GM18517 (cell line): ENCODE results near the gene RRAGA.
"Not testable (repeated sequence)": the region's sequence is repeated elsewhere in the genome, so short reads cannot be mapped to it uniquely, and the experiment has no call there.

ENCODE experiments used
- ATAC-seq: cut with Tn5 transposase; IDR thresholded peaks from one replicate; pipeline ENCODE4 v1.9.1; 2021; ENCODE audit warnings: mild to moderate bottlenecking, moderate library complexity; ENCODE audit not compliant: unreplicated experiment

RRAGA gene

GRCh38 chr9:19048966-19049916 is at the start of gene RRAGA:
RRAGA (plus strand) TSS chr9:19049427; CDS start chr9:19049660, 233 bp downstream.
- ATAC-seq, result peak; percentile 93

- no peak for ATAC-seq
Measured at GRCh38 chr9:19000133-19000532, 49.1 kb upstream of the RRAGA start.

- no peak for ATAC-seq
Measured at GRCh38 chr9:19009391-19009965, 39.7 kb upstream of the RRAGA start.

GRCh38 chr9:19018201-19018600 is 31.0 kb upstream of the RRAGA start:
- ATAC-seq, result no peak

- no peak for ATAC-seq
Measured at GRCh38 chr9:19020886-19021455, 28.3 kb upstream of the RRAGA start.

GRCh38 chr9:19021649-19022048 is 27.6 kb upstream of the RRAGA start:
- not testable (repeated sequence) for ATAC-seq

- no peak for ATAC-seq
Measured at GRCh38 chr9:19022206-19022605, 27.0 kb upstream of the RRAGA start.

GRCh38 chr9:19023078-19023477 is 26.1 kb upstream of the RRAGA start:
- ATAC-seq, result no peak

GRCh38 chr9:19026375-19026774 is 22.9 kb upstream of the RRAGA start:
- no peak for ATAC-seq

- ATAC-seq, result no peak
Measured at GRCh38 chr9:19027825-19028224, 21.4 kb upstream of the RRAGA start.

GRCh38 chr9:19028835-19029451 is 20.3 kb upstream of the RRAGA start:
- peak; percentile 55 for ATAC-seq

GRCh38 chr9:19030899-19031298 is 18.3 kb upstream of the RRAGA start:
- no peak for ATAC-seq

- ATAC-seq, result no peak
Measured at GRCh38 chr9:19032406-19032805, 16.8 kb upstream of the RRAGA start.

GRCh38 chr9:19033015-19033414 is 16.2 kb upstream of the RRAGA start, which contains the start of gene SAXO1:
SAXO1 (minus strand) TSS chr9:19033209; CDS start chr9:19032908, 301 bp downstream.
- ATAC-seq, result no peak

- no peak for ATAC-seq
Measured at GRCh38 chr9:19036611-19037010, 12.6 kb upstream of the RRAGA start.

- ATAC-seq, result no peak
Measured at GRCh38 chr9:19049917-19050636, 850 bp downstream of the RRAGA start.

GRCh38 chr9:19050637-19051591 is 1.7 kb downstream of the RRAGA start:
- no peak for ATAC-seq

GRCh38 chr9:19057033-19057432 is 7.8 kb downstream of the RRAGA start:
- ATAC-seq, result no peak

GRCh38 chr9:19074229-19074628 is 25.0 kb downstream of the RRAGA start:
- no peak for ATAC-seq

GRCh38 chr9:19074836-19075235 is 25.6 kb downstream of the RRAGA start:
- no peak for ATAC-seq
